Thyroid gland (tissue), 4 donors: ENCODE data around the gene PHEX. TPM values are rescaled to one million over a fixed set of nuclear protein-coding genes. Genes with fewer than 3 reads are reported as not detected.
A peak's percentile ranks its signal among the peaks of the same experiment; 100 is the strongest.

Source experiments
- DNase-seq, 2 donors: peaks; one replicate each; pipeline ENCODE4 v3.0.0-alpha.2; 2019
- H3K27ac ChIP-seq, 3 donors: fragments of 200-600 bp; sonication (generic); 1 replicate in 2 of 3; 2 replicates in 1 of 3; pipeline ENCODE4 v1.5.1; 2016 to 2019; ENCODE audit warnings: mild to moderate bottlenecking in 1 of 3, moderate library complexity in 1 of 3
- H3K27me3 ChIP-seq: fragments of 200-600 bp; sonication (generic); one replicate; pipeline ENCODE4 v1.5.1; 2019
- H3K36me3 ChIP-seq, 2 donors: fragments of 200-600 bp; sonication (generic); one replicate each; pipeline ENCODE4 v1.5.1; 2016 to 2019
- H3K4me1 ChIP-seq, 2 donors: fragments of 200-600 bp; sonication (generic); one replicate each; pipeline ENCODE4 v1.5.1; 2017 to 2019
- H3K4me3 ChIP-seq, 3 donors: fragments of 200-600 bp; sonication (generic); replicated peaks in 1 of 3; 1 replicate in 2 of 3; 2 replicates in 1 of 3; pipeline ENCODE4 v1.5.1; 2016; ENCODE audit warnings: mild to moderate bottlenecking in 1 of 3
- H3K9me3 ChIP-seq: fragments of 200-600 bp; sonication (generic); one replicate; pipeline ENCODE4 v1.5.1; 2017
- CTCF ChIP-seq, 6 experiments: fragments of 200-600 bp in 3 of 6; fragments of 450-650 bp in 3 of 6; sonication (generic) in 3 of 6; IDR thresholded peaks; one replicate each; pipeline ENCODE4 v1.5.1; 2016 to 2019; ENCODE audit warnings: antibody characterized with exemption in 6 of 6, mild to moderate bottlenecking in 2 of 6, inconsistent platforms in 1 of 6, moderate library complexity in 1 of 6
- POLR2A ChIP-seq, 2 donors: fragments of 450-650 bp; IDR thresholded peaks; one replicate each; pipeline ENCODE4 v1.6.1; 2017; ENCODE audit warnings: antibody characterized with exemption in 2 of 2, mild to moderate bottlenecking in 2 of 2, moderate library complexity in 1 of 2
- WGBS, 2 donors: methylation state at CpG; one replicate each; pipeline ENCODE4 v1.1.5; 2017; 5-methylcytosine and 5-hydroxymethylcytosine counted together
- intact Hi-C: fragments of 100-400 bp; cut with DNase I; formaldehyde crosslinking; loops from one replicate; pipeline ENCODE4 v1.15.1; 2023
- total RNA-seq, 4 donors: library from RNA; depleted of rRNA; stranded (reverse); fragments of >200 nt; gene quantifications; one replicate each; pipeline ENCODE4 v1.2.3, GENCODE V29; 2016

The PHEX gene
- total RNA-seq, 4 donors from 2014 or later, result 1.5 to 12.4 (median 5.2) TPM

GRCh38 chrX:22037911-22038537 lies 5.9 kb downstream of the PHEX start:
- H3K27ac ChIP-seq, result no peak overlapping the region
- no peaks in the 10 kb centered on the region for H3K4me1 ChIP-seq
- intact Hi-C loops, result no loop called here
- H3K36me3 ChIP-seq, result no peaks in the 10 kb centered on the region
- H3K9me3 ChIP-seq, result no peaks in the 10 kb centered on the region
- no peak for DNase-seq
- TF ChIP-seq POLR2A (IDR thresholded peaks at IDR 0.05), result no peak
- no peak for TF ChIP-seq CTCF (IDR thresholded peaks at IDR 0.05)
- no peak overlapping the region for H3K4me3 ChIP-seq
- 52 to 72% methylated on average over 7 to 13 of the region's 13 CpGs for WGBS, 2 donors
- H3K27me3 ChIP-seq, result no peaks in the 10 kb centered on the region

GRCh38 chrX:22039541-22039940 lies 7.4 kb downstream of the PHEX start:
- WGBS, 2 donors, result 68 to 80% methylated on average over 4 to 6 of the region's 6 CpGs
- no peak for DNase-seq
- H3K4me1 ChIP-seq, result no peaks in the 10 kb centered on the region
- no peak overlapping the region for H3K4me3 ChIP-seq
- no peaks in the 10 kb centered on the region for H3K27me3 ChIP-seq
- TF ChIP-seq CTCF (IDR thresholded peaks at IDR 0.05) (no peak), POLR2A (IDR thresholded peaks at IDR 0.05) (no peak)
- intact Hi-C loops, result no loop called here
- no peak overlapping the region for H3K27ac ChIP-seq
- no peaks in the 10 kb centered on the region for H3K9me3 ChIP-seq
- no peaks in the 10 kb centered on the region for H3K36me3 ChIP-seq

GRCh38 chrX:22040184-22040583 lies 8.1 kb downstream of the PHEX start:
- no peaks in the 10 kb centered on the region for H3K4me1 ChIP-seq
- no peak overlapping the region for H3K27ac ChIP-seq
- H3K27me3 ChIP-seq, result no peaks in the 10 kb centered on the region
- no peak for DNase-seq
- H3K36me3 ChIP-seq, result no peaks in the 10 kb centered on the region
- H3K4me3 ChIP-seq, result no peak overlapping the region
- H3K9me3 ChIP-seq, result no peaks in the 10 kb centered on the region
- intact Hi-C loops, result no loop called here
- 91 to 96% methylated on average over 2 of the region's 2 CpGs for WGBS, 2 donors
- no peak for TF ChIP-seq POLR2A (IDR thresholded peaks at IDR 0.05)
- TF ChIP-seq CTCF (IDR thresholded peaks at IDR 0.05), result no peak

GRCh38 chrX:22041907-22042530 lies 9.9 kb downstream of the PHEX start:
- Histone ChIP-seq H3K27me3 (no peaks in the 10 kb centered on the region), H3K27ac (no peak overlapping the region), H3K4me1 (no peaks in the 10 kb centered on the region), H3K4me3 (no peak overlapping the region), H3K9me3 (no peaks in the 10 kb centered on the region), H3K36me3 (no peaks in the 10 kb centered on the region)
- intact Hi-C loops, result no loop called here
- no peak for TF ChIP-seq CTCF (IDR thresholded peaks at IDR 0.05)
- TF ChIP-seq POLR2A (IDR thresholded peaks at IDR 0.05), result no peak
- peak; percentile 14 to 54 for DNase-seq
- WGBS, 2 donors, result 68 to 71% methylated on average over 8 to 11 of the region's 11 CpGs

GRCh38 chrX:22043872-22044271 lies 11.7 kb downstream of the PHEX start:
- no peak for TF ChIP-seq POLR2A (IDR thresholded peaks at IDR 0.05)
- TF ChIP-seq CTCF (IDR thresholded peaks at IDR 0.05), result no peak
- no peaks in the 10 kb centered on the region for H3K9me3 ChIP-seq

More at GRCh38 chrX:22043872-22044271, 11.7 kb downstream of the PHEX start:
- Histone ChIP-seq H3K27me3 (no peaks in the 10 kb centered on the region), H3K36me3 (no peaks in the 10 kb centered on the region), H3K27ac (no peak overlapping the region), H3K4me1 (no peaks in the 10 kb centered on the region), H3K4me3 (no peak overlapping the region)
- WGBS, 2 donors, result 32 to 49% methylated on average over 4 of the region's 4 CpGs
- DNase-seq, result peak; percentile 25 to 37
- intact Hi-C loops, result no loop called here
